ENCODE measurements around the gene RETREG3. TPM values are rescaled to one million over a fixed set of nuclear protein-coding genes. Genes with fewer than 3 reads are reported as not detected.

The RETREG3 gene
- total and polyA plus RNA-seq, 9 of the 15 experiments (the other 6 are each of a cell fraction or from before 2014, with no cell fraction given): 4.1 to 39.0 (median 16.9) TPM

GRCh38 chr17:42531455-42532354 is 77.5 kb downstream of the RETREG3 start (continued):
- TF ChIP-seq, protein P1, sequence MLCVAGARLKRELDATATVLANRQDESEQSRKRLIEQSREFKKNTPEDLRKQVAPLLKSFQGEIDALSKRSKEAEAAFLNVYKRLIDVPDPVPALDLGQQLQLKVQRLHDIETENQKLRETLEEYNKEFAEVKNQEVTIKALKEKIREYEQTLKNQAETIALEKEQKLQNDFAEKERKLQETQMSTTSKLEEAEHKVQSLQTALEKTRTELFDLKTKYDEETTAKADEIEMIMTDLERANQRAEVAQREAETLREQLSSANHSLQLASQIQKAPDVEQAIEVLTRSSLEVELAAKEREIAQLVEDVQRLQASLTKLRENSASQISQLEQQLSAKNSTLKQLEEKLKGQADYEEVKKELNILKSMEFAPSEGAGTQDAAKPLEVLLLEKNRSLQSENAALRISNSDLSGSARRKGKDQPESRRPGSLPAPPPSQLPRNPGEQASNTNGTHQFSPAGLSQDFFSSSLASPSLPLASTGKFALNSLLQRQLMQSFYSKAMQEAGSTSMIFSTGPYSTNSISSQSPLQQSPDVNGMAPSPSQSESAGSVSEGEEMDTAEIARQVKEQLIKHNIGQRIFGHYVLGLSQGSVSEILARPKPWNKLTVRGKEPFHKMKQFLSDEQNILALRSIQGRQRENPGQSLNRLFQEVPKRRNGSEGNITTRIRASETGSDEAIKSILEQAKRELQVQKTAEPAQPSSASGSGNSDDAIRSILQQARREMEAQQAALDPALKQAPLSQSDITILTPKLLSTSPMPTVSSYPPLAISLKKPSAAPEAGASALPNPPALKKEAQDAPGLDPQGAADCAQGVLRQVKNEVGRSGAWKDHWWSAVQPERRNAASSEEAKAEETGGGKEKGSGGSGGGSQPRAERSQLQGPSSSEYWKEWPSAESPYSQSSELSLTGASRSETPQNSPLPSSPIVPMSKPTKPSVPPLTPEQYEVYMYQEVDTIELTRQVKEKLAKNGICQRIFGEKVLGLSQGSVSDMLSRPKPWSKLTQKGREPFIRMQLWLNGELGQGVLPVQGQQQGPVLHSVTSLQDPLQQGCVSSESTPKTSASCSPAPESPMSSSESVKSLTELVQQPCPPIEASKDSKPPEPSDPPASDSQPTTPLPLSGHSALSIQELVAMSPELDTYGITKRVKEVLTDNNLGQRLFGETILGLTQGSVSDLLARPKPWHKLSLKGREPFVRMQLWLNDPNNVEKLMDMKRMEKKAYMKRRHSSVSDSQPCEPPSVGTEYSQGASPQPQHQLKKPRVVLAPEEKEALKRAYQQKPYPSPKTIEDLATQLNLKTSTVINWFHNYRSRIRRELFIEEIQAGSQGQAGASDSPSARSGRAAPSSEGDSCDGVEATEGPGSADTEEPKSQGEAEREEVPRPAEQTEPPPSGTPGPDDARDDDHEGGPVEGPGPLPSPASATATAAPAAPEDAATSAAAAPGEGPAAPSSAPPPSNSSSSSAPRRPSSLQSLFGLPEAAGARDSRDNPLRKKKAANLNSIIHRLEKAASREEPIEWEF (CRISPR knock-in tag; IDR thresholded peaks at IDR 0.05): no peak
- TF ChIP-seq ZEB2 (IDR thresholded peaks at IDR 0.05) (peak; percentile 54; the same call in 1 of the 2 replicates), ZKSCAN1 (IDR thresholded peaks at IDR 0.05; ENCODE audit: low read depth, low read length) (no peak), PCBP2 (IDR thresholded peaks at IDR 0.05; ENCODE audit: low read depth, low read length, poor library complexity, severe bottlenecking) (no peak), SRSF3 (IDR thresholded peaks at IDR 0.05; ENCODE audit: insufficient read depth, low read length) (no peak), RNF219 (CRISPR knock-in tag; IDR thresholded peaks at IDR 0.05) (no peak), PRMT5 (CRISPR knock-in tag; IDR thresholded peaks at IDR 0.05) (no peak), ZNF584 (CRISPR knock-in tag; IDR thresholded peaks at IDR 0.05; ENCODE audit: low read depth) (no peak), IFI16 (CRISPR knock-in tag; IDR thresholded peaks at IDR 0.05) (no peak), POLR2A (conservative IDR thresholded peaks at IDR 0.05) (no peak), RBM15 (IDR thresholded peaks at IDR 0.05; ENCODE audit: insufficient read depth, low read length) (no peak), CBFA2T2 (conservative IDR thresholded peaks at IDR 0.05) (peak; percentile 67), ZBTB8A (IDR thresholded peaks at IDR 0.05; ENCODE audit: partially characterized antibody) (no peak), NR2C2 (CRISPR knock-in tag; IDR thresholded peaks at IDR 0.05) (no peak), NR2C2 (tag; IDR thresholded peaks at IDR 0.05) (peak; percentile 83), TCF3 (CRISPR knock-in tag; IDR thresholded peaks at IDR 0.05) (peak; percentile 52), ZNF24 (IDR thresholded peaks at IDR 0.05) (no peak), TAF7 (tag; IDR thresholded peaks at IDR 0.05) (no peak), MTA1 (IDR thresholded peaks at IDR 0.05; ENCODE audit: borderline replicate concordance) (peak; percentile 58), ZNF77 (CRISPR knock-in tag; IDR thresholded peaks at IDR 0.05) (no peak), CBX3 (IDR thresholded peaks at IDR 0.05; ENCODE audit: borderline replicate concordance in 1 of 2, low read length in 2 of 2) (no peak), KDM2B (CRISPR knock-in tag; IDR thresholded peaks at IDR 0.05) (no peak), TCF7 (IDR thresholded peaks at IDR 0.05; ENCODE audit: borderline replicate concordance) (peak; percentile 42; the same call in 1 of the 2 replicates)
